Ovary (tissue), 9 donors: Measurements from ENCODE around the gene CDK5RAP2. TPM values are rescaled to one million over a fixed set of nuclear protein-coding genes. Genes with fewer than 3 reads are reported as not detected.

ENCODE experiments used
- DNase-seq, 5 donors: peaks; one replicate each; pipeline ENCODE4 v3.0.0-alpha.2; 2019 to 2020
- H3K27ac ChIP-seq, 2 donors: fragments of 200-600 bp; one replicate each; pipeline versions ENCODE4 v1.5.1 to v1.8.0; 2019 to 2022
- H3K27me3 ChIP-seq: fragments of 200-600 bp; one replicate; pipeline ENCODE4 v1.8.0; 2022
- H3K36me3 ChIP-seq: fragments of 200-600 bp; sonication (generic); one replicate; pipeline ENCODE4 v1.5.1; 2019
- H3K4me1 ChIP-seq: one replicate; pipeline ENCODE4 v1.8.1; 2013; ENCODE audit warnings: mild to moderate bottlenecking, moderate library complexity; ENCODE audit not compliant: insufficient read depth
- H3K4me3 ChIP-seq: fragments of 200-600 bp; sonication (generic); one replicate; pipeline ENCODE4 v1.5.1; 2017
- H3K9me3 ChIP-seq, 2 donors: fragments of 200-600 bp in 1 of 2; sonication (generic) in 1 of 2; one replicate each; pipeline versions ENCODE4 v1.5.1 to v1.8.1; 2013 to 2019; ENCODE audit warnings: mild to moderate bottlenecking in 1 of 2, moderate library complexity in 1 of 2
- EP300 ChIP-seq: sonication (generic); formaldehyde crosslinking; IDR thresholded peaks from one replicate; pipeline ENCODE4 v1.6.1; 2017; ENCODE audit warnings: antibody characterized with exemption
- POLR2A ChIP-seq: fragments of 450-650 bp; IDR thresholded peaks from one replicate; pipeline ENCODE4 v1.6.1; 2017; ENCODE audit warnings: antibody characterized with exemption, mild to moderate bottlenecking, moderate library complexity
- WGBS, 3 donors: extraction: QIAGEN DNeasy Blood & Tissue Kit in 1 of 3; methylation state at CpG; one replicate each; pipeline versions ENCODE4 v1.1.5 to v1.1.7; 2013 to 2017; 5-methylcytosine and 5-hydroxymethylcytosine counted together
- intact Hi-C, 4 donors: fragments of 100-400 bp; cut with DNase I; formaldehyde crosslinking; loops; one replicate each; pipeline versions ENCODE4 v1.11.0 to v1.15.1; 2022 to 2023
- polyA plus RNA-seq, 2 donors: library from polyadenylated mRNA; stranded (reverse); fragments of 200-250 nt in 1 of 2; fragments of 350-450 nt in 1 of 2; fragmentation: Illumina TruSeq in 1 of 2; extraction: RNeasy Lipid Tissue Mini Kit (QIAGEN cat#74804) in 1 of 2; gene quantifications; one replicate each; pipeline ENCODE4 v1.2.3, GENCODE V29; 2013 to 2014
- total RNA-seq, 7 donors: library from RNA; depleted of rRNA in 2 of 7; stranded (reverse); fragments of >200 nt in 2 of 7; fragmentation: NEBNext Ultra II Directional in 3 of 7; extraction: Animal tissue kit (Norgen Biotek cat#: 25700) in 3 of 7; gene quantifications; one replicate each; pipeline versions ENCODE4 v1.1.0 to v1.2.4, GENCODE V29; 2016 to 2023
- TF ChIP-seq, protein P1 (sequence below), 3 donors: fragments of 450-650 bp in 2 of 3; fragments of 200-600 bp in 1 of 3; IDR thresholded peaks; one replicate each; pipeline versions ENCODE4 v1.5.1 to v1.8.0; 2016 to 2022; ENCODE audit warnings: antibody characterized with exemption in 3 of 3, mild to moderate bottlenecking in 1 of 3
- donor health status: DM: no; HTN: no; CAD: no; lungs with moderate emphysema.
- donor health status: DM: no; HTN: no; CAD: no.
- donor health status: Bipolar disorder and iron deficiency.
- donor health status: DM: yes; HTN: yes; CAD: no.
- donor health status: DM: no; HTN: no; CAD: no.
- donor health status: DM: yes; HTN: yes; CAD: no.

The CDK5RAP2 gene
- total and polyA plus RNA-seq, 9 donors = 30.8 to 61.1 (median 44.7) TPM

GRCh38 chr9:120376101-120376500, 203.9 kb downstream of the CDK5RAP2 start:
- WGBS, 3 donors = 93 to 96% (median 95%) methylated on average over 7 of the region's 7 CpGs
- Histone ChIP-seq H3K27me3 (no peaks in the 10 kb centered on the region), H3K9me3 (no peaks in the 10 kb centered on the region), H3K4me1 (no peaks in the 10 kb centered on the region), H3K4me3 (no peak overlapping the region), H3K36me3 (no peaks in the 10 kb centered on the region), H3K27ac (no peak overlapping the region)
- intact Hi-C loops = no loop called here
- no peak for DNase-seq
- TF ChIP-seq EP300 (no peak), POLR2A (no peak)
- TF ChIP-seq, protein P1, sequence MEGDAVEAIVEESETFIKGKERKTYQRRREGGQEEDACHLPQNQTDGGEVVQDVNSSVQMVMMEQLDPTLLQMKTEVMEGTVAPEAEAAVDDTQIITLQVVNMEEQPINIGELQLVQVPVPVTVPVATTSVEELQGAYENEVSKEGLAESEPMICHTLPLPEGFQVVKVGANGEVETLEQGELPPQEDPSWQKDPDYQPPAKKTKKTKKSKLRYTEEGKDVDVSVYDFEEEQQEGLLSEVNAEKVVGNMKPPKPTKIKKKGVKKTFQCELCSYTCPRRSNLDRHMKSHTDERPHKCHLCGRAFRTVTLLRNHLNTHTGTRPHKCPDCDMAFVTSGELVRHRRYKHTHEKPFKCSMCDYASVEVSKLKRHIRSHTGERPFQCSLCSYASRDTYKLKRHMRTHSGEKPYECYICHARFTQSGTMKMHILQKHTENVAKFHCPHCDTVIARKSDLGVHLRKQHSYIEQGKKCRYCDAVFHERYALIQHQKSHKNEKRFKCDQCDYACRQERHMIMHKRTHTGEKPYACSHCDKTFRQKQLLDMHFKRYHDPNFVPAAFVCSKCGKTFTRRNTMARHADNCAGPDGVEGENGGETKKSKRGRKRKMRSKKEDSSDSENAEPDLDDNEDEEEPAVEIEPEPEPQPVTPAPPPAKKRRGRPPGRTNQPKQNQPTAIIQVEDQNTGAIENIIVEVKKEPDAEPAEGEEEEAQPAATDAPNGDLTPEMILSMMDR (IDR thresholded peaks at IDR 0.05) = no peak

DNA sequence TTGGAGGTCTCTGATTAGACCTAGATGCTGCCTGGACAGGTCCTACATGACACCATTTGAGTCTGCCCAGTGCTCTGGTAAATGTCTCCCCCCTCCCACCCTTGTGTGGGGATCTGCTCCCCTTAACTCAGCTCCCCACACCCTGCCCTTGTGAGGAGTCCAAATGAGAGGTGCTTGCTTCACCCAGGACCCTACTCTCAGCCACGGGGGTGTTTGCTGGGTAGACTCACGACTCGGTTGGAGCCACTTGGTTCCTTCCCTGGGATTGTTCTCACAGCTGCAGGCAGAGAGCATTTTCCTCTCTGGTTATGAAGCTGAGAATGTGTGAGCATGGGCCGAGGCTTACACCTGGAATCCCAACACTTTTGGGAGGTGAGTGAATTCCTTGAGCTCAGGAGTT, 204.7 kb downstream of the CDK5RAP2 start:
- intact Hi-C loops = no loop called here
- no peaks in the 10 kb centered on the region for H3K36me3 ChIP-seq
- H3K4me3 ChIP-seq = no peak overlapping the region
- no peaks in the 10 kb centered on the region for H3K27me3 ChIP-seq
- H3K4me1 ChIP-seq = no peaks in the 10 kb centered on the region
- TF ChIP-seq POLR2A = no peak
- TF ChIP-seq EP300 = no peak
- TF ChIP-seq, protein P1 (IDR thresholded peaks at IDR 0.05) = no peak
- no peak for DNase-seq
- WGBS, 3 donors = 91 to 96% (median 92%) methylated on average over 4 of the region's 4 CpGs
- H3K9me3 ChIP-seq = no peaks in the 10 kb centered on the region
- H3K27ac ChIP-seq = no peak overlapping the region

DNA sequence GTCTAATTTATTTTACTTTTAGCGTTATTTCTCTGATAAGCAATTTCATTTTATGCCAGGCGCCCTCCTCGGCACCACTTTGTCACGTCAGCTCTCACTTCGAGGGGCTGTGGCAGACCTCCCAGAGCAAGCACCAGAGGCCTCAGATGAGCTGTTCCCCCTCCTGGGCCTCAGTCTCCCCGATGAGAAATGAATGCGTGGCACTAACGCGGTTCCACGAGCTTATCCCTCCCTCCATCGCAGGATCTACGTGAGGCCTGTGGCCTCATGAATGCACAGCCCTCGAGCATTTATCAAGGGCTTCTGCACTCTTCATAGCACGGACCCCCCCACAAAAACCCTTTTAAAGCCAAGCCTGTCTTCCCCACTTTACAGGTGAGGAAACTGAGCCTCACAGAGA, 205.2 kb downstream of the CDK5RAP2 start:
- Histone ChIP-seq H3K4me3 (no peak overlapping the region), H3K4me1 (no peaks in the 10 kb centered on the region), H3K27me3 (no peaks in the 10 kb centered on the region), H3K27ac (no peak overlapping the region), H3K36me3 (no peaks in the 10 kb centered on the region), H3K9me3 (no peaks in the 10 kb centered on the region)
- 86 to 89% (median 86%) methylated on average over 14 of the region's 14 CpGs for WGBS, 3 donors
- intact Hi-C loops = no loop called here
- TF ChIP-seq, protein P1 (IDR thresholded peaks at IDR 0.05) = no peak
- TF ChIP-seq EP300 (no peak), POLR2A (no peak)
- DNase-seq = no peak

- Histone ChIP-seq H3K27ac (no peak overlapping the region), H3K36me3 (no peaks in the 10 kb centered on the region), H3K4me3 (no peak overlapping the region), H3K4me1 (no peaks in the 10 kb centered on the region), H3K9me3 (no peaks in the 10 kb centered on the region), H3K27me3 (no peaks in the 10 kb centered on the region)
- intact Hi-C loops = no loop called here
- WGBS, 3 donors = 87 to 93% methylated on average over 1 of the region's 1 CpG; no CpG with 5 or more reads in 1 of the 3 donors
- TF ChIP-seq, protein P1 (IDR thresholded peaks at IDR 0.05) = no peak
- TF ChIP-seq POLR2A (no peak), EP300 (no peak)
- no peak for DNase-seq
These were observed 205.7 kb downstream of the CDK5RAP2 start for GRCh38 chr9:120374239-120374638.
